ENCODE data around the gene PPP1CC.

DNA sequence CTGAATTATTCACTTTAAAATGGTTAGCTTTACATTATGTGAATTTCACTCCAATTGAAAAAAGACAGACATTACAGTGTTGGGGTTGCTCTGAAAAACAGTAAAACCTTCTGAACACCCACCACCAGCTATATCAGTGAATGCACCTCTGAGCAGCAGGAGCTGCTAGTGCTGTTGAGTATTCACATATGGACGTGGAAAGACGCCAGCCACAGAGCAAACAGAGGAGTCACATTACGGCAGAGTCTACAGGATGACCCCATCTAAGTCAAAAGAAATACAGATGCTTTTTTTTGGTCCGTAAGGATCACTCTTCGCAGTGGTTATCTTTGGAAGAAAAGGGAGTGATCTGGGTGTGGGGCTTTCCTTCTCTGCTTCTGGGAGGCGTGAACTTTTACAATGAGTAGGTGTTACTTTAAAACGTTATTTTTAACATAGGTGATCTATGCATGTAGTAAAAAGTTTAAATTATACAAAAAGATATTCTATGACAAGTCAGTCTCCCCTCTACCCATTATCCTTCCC is 58.3 kb downstream of the PPP1CC start:
- no peak for TF ChIP-seq POLR2A (IDR thresholded peaks at IDR 0.05)
- no peak for TF ChIP-seq EP300 (IDR thresholded peaks at IDR 0.05)
- TF ChIP-seq, protein P1, sequence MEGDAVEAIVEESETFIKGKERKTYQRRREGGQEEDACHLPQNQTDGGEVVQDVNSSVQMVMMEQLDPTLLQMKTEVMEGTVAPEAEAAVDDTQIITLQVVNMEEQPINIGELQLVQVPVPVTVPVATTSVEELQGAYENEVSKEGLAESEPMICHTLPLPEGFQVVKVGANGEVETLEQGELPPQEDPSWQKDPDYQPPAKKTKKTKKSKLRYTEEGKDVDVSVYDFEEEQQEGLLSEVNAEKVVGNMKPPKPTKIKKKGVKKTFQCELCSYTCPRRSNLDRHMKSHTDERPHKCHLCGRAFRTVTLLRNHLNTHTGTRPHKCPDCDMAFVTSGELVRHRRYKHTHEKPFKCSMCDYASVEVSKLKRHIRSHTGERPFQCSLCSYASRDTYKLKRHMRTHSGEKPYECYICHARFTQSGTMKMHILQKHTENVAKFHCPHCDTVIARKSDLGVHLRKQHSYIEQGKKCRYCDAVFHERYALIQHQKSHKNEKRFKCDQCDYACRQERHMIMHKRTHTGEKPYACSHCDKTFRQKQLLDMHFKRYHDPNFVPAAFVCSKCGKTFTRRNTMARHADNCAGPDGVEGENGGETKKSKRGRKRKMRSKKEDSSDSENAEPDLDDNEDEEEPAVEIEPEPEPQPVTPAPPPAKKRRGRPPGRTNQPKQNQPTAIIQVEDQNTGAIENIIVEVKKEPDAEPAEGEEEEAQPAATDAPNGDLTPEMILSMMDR (IDR thresholded peaks at IDR 0.05), result no peak
- TF ChIP-seq POLR2AphosphoS5 (IDR thresholded peaks at IDR 0.05), result no peak
